HG02870 (cell line): ENCODE measurements around the gene PDZD2.
"Not testable (repeated sequence)": the region's sequence is repeated elsewhere in the genome, so short reads cannot be mapped to it uniquely, and the experiment has no call there.

Source experiments
- ATAC-seq: cut with Tn5 transposase; IDR thresholded peaks from one replicate; pipeline ENCODE4 v1.9.1; 2021; ENCODE audit warnings: mild to moderate bottlenecking, moderate library complexity; ENCODE audit not compliant: unreplicated experiment

Gene PDZD2

GRCh38 chr5:32027717-32028458 is 389.0 kb downstream of the PDZD2 start:
- ATAC-seq, result no peak

GRCh38 chr5:32029261-32029660 is 390.3 kb downstream of the PDZD2 start:
- ATAC-seq, result no peak

- ATAC-seq, result no peak
Observed at GRCh38 chr5:32029781-32030180, 390.9 kb downstream of the PDZD2 start.

- no peak for ATAC-seq
Observed at GRCh38 chr5:32030222-32030621, 391.3 kb downstream of the PDZD2 start.

- no peak for ATAC-seq
Observed at GRCh38 chr5:32030686-32031085, 391.8 kb downstream of the PDZD2 start.

GRCh38 chr5:32031089-32031488 is 392.2 kb downstream of the PDZD2 start:
- ATAC-seq, result no peak

GRCh38 chr5:32038523-32038922 is 399.6 kb downstream of the PDZD2 start:
- no peak for ATAC-seq

GRCh38 chr5:32039133-32039532 is 400.2 kb downstream of the PDZD2 start:
- ATAC-seq, result not testable (repeated sequence)

- ATAC-seq, result not testable (repeated sequence)
Observed at GRCh38 chr5:32039601-32040000, 400.7 kb downstream of the PDZD2 start.

- not testable (repeated sequence) for ATAC-seq
Observed at GRCh38 chr5:32040181-32040695, 401.3 kb downstream of the PDZD2 start.

- no peak for ATAC-seq
Observed at GRCh38 chr5:32042551-32042961, 403.6 kb downstream of the PDZD2 start.

GRCh38 chr5:32043105-32043504 is 404.2 kb downstream of the PDZD2 start:
- ATAC-seq, result no peak

GRCh38 chr5:32044434-32044833 is 405.5 kb downstream of the PDZD2 start:
- no peak for ATAC-seq

- ATAC-seq, result no peak
Observed at GRCh38 chr5:32044939-32045338, 406.0 kb downstream of the PDZD2 start.

- no peak for ATAC-seq
Observed at GRCh38 chr5:32047056-32047455, 408.1 kb downstream of the PDZD2 start.

- no peak for ATAC-seq
Observed at GRCh38 chr5:32051796-32052195, 412.9 kb downstream of the PDZD2 start.

GRCh38 chr5:32055891-32056866 is 417.2 kb downstream of the PDZD2 start:
- ATAC-seq, result no peak

- ATAC-seq, result no peak
Observed at GRCh38 chr5:32057187-32058096, 418.5 kb downstream of the PDZD2 start.

- no peak for ATAC-seq
Observed at GRCh38 chr5:32058101-32058500, 419.2 kb downstream of the PDZD2 start.

GRCh38 chr5:32058997-32059396 is 420.1 kb downstream of the PDZD2 start:
- no peak for ATAC-seq
